DMS114 treated with DMSO at 0.1 percent for 48 hours (cell line): Measurements from ENCODE around the gene PTPN4.

ENCODE experiments used
- DNase-seq: peaks from one replicate; lab custom pipeline; 2025; ENCODE audit not compliant: unreplicated experiment; lab: John Stamatoyannopoulos, UW

The PTPN4 gene

DNA sequence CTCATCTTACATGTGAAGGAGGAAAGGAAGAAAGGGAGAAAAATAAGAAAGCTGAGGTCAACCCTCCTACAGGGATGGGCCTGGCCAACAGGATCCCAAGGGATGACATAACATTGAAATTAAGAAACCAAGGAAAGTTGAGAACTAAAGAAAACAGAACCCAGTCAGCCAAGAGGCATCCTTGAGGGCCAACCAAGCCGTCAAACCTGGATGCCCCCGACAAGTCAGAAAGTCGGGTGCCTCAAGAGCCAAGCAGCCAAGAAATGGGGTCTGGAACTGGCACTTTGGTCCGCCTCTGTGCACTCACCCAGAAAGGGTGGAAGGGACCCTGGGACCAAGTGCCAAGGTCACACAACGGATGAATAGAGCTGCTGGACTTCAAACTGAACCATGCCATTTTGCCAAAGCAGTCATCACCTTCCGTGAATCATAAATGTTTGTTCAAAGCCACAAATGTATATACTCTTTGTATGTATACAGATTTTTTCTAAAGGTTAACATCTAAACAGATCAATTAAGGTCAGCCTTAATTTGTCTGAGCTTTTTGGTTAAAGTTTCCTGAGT lies 27.0 kb upstream of the PTPN4 start:
- no peak for DNase-seq

DNA sequence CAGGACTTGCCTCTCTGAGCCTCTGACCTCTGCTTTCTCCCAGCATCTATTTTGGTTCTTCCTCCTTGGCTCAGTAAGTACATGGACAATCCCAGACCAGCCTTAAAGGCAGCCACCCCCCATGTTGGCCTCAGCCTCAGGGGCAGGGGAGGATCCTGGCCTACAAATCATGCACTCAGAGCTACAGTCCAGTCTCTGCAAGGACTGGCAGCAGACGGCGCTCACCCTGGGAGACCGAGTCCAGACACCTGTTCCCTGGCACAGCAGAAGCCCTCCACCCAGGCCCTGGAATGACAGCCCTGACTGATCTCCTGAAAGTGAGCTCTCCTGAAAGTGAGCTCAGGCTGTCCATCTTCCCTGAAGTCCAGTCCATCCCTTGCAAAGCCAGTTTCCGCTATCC lies 25.7 kb upstream of the PTPN4 start:
- DNase-seq, result no peak

DNA sequence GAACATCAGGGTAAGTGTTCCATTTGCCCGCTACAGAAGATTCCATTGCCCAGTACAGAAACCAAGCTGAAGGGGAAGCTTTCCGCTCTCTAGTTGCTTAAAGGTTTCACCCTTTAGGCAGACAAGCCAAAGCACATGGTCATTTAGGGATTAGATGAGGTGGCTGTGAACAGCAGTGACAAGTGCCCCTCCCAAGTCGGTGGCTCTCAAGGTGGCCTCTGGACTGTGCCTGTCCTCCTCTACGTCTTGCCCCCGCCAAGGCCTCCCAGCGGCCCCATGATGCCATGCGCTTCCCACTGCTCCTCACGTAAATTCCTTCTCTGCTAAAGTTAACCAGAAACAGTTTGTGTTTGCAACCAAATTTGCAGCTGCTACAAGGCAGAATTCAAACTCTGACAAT lies 24.2 kb upstream of the PTPN4 start:
- DNase-seq, result no peak

DNA sequence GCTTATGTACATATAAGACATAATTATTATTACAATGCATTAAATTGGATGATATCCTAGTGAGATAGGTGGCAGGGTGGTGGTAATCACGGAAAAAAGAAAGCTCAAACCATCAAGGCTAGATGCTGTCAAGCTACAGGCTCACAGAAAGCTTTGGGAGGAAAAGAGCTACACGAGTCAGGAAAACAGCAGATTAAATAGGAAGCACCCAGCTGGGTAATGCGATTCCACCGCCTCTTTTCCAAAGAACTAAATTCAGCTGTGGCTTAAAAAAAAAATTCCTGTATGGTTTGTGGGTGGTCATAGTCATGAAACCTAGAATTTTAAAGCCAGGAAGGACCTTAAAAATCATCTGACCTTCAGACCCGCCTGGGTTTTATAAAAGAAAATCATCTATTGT lies 23.7 kb upstream of the PTPN4 start:
- DNase-seq, result no peak

DNA sequence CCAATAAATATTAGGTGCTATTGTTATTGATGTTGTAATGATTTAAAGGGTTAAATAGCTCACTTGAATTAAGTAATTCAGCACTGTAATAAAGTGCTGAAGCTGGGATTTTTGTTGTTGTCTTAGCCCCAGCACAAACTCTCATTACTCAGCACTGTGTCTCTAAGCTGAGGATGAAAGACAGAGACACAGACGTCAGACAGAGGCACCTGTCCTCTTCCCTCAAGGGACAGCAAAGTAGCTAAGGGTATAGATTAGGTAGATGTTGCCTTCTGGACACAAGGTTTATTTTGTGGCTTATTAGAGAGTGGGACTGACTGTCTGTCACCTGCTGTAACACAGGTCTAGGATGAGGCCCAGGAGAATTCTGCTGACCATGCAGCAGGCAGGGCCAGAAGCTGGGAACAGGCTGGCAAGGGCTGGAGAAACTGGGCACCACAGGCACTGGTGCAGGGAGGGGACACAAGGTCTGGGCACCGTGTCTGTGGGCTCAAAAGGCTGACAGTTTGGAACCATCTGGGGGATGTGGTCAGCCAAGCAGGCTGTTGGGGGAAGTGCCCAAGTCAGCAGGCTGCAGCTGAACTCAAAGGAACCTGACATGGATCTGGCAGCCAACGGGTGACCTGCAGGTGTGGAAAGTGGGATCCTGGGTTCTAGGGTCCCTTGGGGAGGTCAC lies 20.0 kb upstream of the PTPN4 start:
- no peak for DNase-seq

DNA sequence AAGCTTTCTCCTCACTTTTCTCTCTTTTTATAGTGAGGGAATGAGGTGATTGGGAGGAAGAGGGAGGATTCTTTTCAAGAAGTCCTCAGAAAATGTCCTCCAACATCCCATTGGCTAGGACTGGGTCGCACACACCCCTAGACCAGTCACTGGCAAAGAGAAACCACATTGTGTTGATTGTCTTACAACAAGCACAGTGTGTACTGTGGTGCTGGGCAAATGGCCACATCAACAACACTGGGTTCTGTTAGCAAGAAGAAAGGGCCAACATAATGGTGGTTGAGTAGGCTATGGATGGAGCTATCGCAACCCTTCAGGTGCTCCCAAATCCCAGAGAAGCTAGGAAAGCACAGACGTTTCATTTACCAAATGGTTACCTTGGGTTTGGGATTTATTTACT lies 18.7 kb upstream of the PTPN4 start:
- no peak for DNase-seq

DNA sequence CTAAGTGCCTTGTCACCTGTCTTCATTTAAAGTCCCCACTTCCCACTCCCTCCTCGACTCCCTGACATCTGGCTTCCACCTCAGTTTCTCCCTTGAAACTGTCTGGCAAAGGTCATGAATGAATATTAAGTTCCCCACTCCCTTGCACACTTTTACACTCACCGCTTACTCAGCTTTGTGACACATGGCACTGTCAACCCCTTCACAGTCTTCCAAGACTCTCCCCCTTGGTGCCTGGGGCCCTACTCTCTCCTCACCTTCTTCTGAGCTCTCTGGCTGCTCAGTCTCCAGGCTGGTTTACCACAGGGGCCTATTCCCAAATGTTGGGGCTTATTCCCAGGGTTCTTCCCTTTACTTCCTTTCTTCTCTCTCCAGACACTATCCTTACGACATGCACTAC lies 17.9 kb upstream of the PTPN4 start:
- no peak for DNase-seq

DNA sequence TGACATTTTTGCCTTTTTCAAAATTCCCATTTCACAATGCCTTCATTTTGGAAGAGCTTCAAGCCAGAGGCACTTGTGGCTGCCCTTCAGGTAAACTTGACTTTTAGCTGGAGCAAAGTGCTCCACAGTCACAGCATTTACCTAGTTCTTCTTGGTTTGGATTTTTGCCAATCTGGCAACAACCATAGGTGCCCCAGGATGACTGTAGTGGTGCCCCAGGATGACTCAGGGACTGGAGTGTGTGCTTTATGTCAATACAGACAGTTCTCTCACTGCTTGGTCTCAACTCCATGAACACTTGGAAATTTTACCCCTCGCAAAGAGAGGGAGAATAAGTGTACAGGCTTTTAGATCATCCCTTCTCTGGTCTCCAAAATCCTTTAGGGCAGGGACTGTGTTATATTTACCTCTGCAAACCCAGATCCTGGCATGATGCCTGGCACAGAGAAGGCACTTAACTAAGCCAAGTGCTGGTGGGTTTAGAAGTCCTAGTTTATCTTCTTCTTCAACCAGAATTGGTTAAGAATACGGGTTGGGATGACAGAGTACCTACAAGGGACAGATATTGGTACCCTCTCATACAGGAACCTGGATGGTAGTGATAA lies 15.3 kb upstream of the PTPN4 start:
- DNase-seq, result no peak

DNA sequence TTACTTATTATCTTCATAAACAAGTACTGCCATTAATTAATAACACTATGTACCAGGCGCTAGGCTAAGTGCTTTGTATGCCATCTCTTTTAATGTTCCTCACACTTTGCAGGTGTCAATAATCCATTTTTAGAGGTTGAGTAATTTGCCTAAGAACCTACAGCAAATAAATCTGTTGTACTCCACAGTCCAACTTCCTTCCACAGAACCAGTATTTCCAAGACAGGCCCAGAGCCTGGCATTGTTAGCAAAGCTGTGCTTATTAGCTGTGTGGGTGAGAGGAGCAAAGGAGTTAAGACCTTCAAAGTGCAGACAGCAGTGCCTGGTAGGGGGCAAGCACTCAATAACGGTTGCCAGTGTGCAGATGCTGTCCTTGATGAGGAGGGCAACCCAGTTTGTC lies 14.2 kb upstream of the PTPN4 start:
- DNase-seq, result no peak

DNA sequence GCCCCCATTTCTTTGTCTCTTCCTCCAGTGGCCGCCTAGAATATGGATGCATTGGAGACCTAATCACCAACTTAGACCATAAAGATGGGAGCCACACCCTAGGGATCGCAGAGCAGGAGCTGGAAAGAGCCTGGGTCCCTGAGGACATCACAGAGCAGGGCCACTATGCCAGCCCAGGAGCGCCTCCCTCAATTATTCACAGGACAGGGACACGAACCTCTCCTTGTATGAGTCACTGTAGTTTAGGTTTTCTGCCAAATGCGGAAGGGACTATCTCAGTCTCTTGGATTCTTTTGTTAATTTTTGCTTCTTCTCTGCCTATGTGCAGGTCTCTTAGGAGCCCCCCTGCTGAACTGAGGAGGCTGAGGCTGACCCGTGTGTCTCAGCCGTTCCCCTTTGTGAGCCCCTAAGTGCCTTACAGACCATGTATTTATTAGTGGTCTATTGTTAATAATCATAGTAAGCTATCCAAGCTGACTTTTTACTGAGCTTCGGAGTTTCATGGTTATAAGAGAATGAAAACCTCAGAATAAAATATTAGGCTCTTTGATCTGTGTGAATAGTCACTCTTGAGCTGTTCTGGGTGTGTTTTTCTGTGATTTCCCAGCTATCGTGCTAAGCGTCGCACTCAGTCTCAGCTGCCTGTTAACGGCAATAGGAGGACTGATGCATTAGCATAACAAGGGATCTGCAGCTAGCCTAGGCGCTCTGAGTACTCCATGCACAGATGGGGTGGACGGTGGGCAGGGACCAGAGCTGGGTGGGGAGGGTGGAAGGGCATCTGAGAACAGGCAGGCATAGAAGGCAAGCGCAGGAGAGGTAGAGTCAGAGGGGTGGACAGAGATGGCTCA lies 12.7 kb upstream of the PTPN4 start:
- no peak for DNase-seq

DNA sequence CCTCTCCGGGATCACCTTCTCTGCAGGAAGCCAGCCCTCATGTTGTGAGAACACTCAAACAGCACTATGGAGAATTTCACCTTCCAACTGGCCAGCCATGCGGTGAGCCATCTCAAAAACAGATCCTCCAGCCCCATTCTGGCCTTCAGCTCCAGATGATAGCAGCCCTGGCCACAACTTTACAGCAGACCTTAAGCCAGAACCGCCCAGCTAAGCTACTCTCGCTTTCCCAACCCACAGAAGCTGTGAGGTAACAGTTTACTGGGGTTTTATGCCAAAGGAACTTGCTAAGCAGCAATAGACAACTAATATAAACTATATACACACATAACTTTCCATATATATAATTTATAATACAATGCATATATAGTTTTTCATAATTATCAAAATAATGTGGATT lies 11.6 kb upstream of the PTPN4 start:
- DNase-seq, result no peak

DNA sequence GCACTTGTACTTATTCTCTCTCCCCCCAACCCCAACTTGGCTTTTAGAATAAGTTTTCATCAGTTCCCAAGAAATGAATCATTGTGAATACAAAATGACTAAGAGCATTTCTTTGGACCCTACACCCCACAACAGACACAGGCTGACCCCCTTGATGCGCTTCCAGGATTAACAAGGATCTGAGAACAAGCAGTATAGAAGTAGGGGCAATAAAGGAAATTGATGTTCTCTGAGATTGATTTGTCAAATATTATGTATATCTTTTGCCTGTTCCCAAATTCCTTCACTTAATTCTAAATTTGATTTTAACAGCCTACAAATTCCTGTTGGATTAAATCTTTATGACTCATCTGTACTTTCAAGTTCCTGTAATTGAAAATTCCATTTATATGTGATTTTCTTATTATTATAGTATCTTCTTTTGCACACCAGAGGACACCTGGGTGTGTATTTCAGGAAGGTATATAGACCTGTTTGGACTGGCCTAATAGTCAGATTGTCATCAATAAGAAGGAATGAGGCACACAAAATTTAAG lies 10.2 kb upstream of the PTPN4 start:
- DNase-seq, result no peak

DNA sequence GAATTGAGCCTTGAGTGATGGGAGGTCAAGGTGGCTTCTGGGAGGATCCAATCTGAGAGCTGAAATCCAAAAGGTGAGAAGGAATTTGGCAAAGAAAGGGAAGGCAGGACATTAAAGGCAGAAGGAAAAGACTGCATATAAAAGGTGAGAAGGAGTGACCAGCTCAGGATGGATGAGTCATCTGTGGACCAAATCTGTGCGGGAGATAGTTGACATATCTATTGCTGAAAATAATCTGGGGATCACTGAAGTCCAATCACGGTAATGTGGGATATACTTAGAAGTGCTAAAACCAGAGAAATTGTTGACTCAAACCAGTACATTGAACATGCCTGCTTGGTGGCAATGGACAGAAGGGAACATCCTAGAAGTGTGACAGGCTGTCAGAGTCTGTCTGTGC lies 8.0 kb upstream of the PTPN4 start:
- DNase-seq, result no peak

DNA sequence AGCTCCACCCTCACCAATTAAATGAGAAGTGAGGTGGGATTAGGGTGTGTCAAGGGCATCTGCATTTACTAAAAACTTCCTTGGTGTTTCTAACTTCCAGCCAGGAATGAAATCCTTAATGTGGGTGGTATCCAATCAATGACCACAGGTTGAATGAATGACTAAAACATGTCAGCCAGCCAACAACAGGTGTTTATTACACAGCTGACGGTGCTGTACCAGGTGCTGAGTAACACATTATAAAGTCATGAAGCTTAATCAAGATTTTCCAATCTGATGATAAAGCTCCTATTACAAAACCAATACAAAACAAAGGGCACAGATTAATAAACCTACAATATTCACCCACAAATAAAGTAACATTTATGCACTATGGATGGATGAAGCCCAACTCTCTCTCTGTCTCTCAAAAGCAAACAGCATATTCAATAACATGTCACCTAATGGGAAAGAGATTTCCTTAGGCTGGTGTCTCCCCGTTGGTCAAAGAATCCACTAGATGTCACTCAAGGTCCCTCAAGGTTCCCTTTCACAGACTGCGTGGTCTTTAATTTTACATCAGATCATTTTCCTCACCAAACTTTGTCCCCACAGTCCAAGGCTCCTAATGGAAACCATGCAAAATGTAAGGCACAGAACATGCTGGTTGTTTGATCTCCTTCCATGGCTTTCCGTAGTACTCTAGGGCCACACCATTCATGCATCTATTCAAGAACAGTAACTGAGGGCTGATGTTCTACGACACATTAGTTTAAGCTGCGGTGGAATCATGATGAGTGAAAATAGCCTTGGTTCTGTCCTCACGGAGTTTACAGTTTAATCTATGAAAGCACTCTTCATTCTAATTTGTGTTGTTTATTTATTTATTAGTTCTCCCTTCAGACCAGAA lies 6.4 kb upstream of the PTPN4 start:
- DNase-seq, result peak; percentile 25

DNA sequence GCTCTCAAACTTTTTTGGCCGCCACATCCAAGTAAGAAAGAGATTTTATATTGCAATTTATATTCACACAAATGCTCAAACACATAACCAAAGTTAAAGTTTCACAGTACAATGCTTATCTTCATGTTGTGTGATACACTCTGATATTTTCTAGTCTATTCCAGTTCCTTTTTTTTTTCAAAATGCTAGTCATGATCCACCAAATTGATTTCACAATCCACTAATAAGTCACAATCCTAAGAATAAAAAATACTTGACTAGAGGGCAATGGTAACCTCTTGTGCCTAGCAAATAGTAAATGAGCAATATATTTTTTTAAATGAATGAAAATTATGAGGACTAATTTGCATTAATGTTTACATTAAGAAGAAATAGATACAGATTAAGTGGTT lies 5.8 kb upstream of the PTPN4 start:
- DNase-seq, result no peak

DNA sequence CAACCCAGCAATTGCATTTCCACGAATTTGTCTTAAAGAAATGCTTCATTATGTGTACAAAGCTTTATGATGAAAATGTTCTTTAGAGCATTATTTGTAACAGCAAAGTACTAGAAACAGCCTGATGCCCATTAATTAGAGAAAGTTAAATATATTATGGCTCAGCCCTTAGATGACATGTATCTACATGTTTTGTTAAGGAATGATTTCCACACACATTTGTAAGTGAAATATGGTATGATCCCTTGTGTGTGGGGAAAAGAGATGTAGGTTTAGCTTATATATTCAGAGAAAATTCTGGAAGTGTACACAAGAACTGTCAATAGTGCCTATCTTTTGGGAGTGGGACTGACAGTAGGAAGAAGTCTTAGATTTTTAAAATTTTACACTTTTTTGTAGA lies 3.8 kb upstream of the PTPN4 start:
- no peak for DNase-seq

DNA sequence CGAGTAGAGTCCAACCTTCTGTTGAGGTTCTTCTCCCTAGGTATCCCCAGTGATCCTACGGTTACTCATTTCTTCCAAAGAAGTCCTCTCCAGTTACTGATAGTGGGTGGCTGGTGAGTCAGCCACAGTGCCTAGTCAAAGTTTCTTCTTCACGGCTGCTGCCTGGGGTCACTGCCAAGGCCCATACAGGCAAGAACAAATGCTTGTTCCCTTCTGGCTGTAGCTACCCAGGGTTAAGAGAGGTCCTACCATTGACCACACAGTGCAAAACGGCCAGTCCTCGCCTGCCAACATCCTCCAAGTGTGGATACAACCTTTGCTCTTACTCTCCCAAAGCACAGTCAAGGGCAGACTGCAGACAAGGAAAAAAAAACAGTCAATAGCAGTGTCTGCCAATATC lies 2.9 kb upstream of the PTPN4 start:
- no peak for DNase-seq

DNA sequence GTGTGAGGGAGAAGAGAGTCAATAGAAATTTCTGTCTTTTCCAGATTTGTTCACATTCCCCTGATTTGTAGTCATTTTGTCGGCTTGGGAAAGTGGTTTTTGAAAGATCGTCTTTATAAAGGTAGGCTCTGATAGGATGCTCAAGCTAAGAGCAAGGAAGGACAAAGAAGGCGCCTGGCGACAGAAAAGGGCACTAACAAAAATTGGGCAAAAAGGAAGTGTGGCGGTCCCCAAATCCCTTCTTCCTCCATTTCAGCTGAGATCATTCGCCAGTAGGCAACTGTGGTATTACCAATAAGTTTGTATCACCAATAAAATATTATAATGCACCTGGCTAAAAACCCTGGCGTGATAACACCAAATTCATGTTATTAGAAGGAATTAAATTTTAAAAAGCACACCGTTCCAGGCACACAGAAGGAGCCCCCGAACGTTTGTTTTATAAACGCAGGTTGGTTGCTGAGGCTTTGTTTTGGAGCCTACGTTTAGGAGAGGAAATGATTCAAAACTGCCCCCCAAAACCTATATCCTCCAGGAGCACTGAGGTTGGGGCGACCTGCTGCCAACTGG lies 756 bp upstream of the PTPN4 start:
- DNase-seq, result no peak

DNA sequence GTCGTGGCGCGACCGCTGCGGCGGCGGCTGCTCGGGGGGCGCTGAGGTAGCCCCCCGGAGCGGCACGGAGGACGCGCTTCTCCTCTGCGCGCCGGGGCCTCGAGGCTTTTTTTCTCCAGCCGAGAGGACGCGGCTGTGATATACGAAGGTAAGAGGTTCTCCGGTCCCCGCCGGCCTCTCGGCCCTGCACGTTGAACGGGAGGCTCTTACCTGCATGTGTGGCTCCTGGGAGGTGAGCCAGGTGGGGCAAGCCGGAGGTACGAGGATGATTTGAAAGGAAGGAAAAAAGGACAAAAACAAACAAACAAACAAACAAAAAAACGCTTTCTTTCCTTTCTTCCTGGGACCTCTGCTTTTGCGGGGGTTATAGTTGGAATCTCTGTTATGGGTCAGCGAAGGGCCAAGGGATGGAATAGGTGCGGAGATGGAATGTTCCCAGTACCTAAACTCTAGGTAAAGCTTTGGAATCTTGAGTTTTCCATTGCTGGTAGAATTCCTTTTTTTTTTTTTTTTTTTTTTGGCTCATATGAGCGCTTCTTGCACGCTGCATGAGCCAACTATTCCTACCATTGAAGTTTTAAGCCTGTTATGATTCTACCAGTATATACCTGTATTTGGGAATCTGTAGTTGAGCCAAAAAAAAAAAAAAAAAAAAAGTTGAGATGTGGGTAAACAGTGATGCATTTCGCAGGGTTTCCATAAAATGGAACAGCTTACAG lies 674 bp downstream of the PTPN4 start:
- no peak for DNase-seq

DNA sequence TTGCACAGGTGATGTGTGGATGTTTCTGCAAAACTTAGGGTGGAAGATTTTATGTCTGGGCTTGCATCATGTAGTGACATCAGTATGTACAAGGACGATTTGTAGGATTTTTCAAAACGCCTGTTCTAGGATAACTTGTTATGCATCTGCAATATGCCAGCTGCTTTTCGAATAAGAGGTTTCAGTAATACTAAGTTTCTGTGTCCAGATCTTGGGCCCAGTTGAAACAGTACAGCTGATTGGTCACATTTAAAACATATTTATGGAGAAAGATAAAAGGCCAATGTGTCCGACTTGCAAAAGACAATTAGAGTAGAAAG lies 1.2 kb downstream of the PTPN4 start:
- no peak for DNase-seq
